PC-3 (cell line): ENCODE data around the gene KAZN. TPM values are rescaled to one million over a fixed set of nuclear protein-coding genes. Genes with fewer than 3 reads are reported as not detected.

Experiments
- ATAC-seq: fragments of 200-7000 bp; cut with Tn5 transposase; 2 replicates; pipeline ENCODE4 v1.9.1; 2020; ENCODE audit warnings: mild to moderate bottlenecking, moderate library complexity
- BruUV-seq: library from RNA; stranded (reverse); fragments of 400-500 nt; replicated peaks from 2 replicates; lab custom pipeline; 2021; lab: Mats Ljungman, UMichigan
- CTCF ChIA-PET: fragments of 300-600 bp; sonication (Branson Sonifier 250); formaldehyde crosslinking; loops from one replicate; lab custom pipeline; 2022; ENCODE audit warnings: antibody characterized with exemption; lab: Charles Lee
- POLR2A ChIA-PET: fragments of 300-600 bp; sonication (Branson Sonifier 250); formaldehyde crosslinking; loops from one replicate; lab custom pipeline; 2022; ENCODE audit warnings: antibody characterized with exemption; ENCODE audit not compliant: unreplicated experiment; lab: Charles Lee
- DNase-seq: peaks from one replicate; pipeline ENCODE4 v3.0.0-alpha.2; 2015
- H2AFZ ChIP-seq: fragments of 300-600 bp; sonication (generic); 2 replicates; pipeline ENCODE4 v1.6.0; 2016; ENCODE audit warnings: antibody characterized with exemption, low read length
- H3F3A ChIP-seq: fragments of 300-600 bp; sonication (generic); one replicate; pipeline ENCODE4 v1.6.0; 2017; ENCODE audit warnings: antibody characterized with exemption, low read length, control low read depth, mild to moderate bottlenecking; ENCODE audit not compliant: unreplicated experiment
- H3K27ac ChIP-seq: fragments of 300-600 bp; sonication (generic); 2 replicates; pipeline ENCODE4 v1.5.1; 2016; ENCODE audit warnings: mild to moderate bottlenecking, low read length
- H3K27me3 ChIP-seq: fragments of 300-600 bp; sonication (generic); 2 replicates; pipeline ENCODE4 v1.6.1; 2016; ENCODE audit warnings: low read length, mixed read lengths
- H3K36me3 ChIP-seq: fragments of 300-600 bp; sonication (generic); 2 replicates; pipeline ENCODE4 v1.6.1; 2016; ENCODE audit warnings: low read depth, mixed run types, low read length, mixed read lengths
- H3K4me1 ChIP-seq: fragments of 300-600 bp; sonication (generic); 2 replicates; pipeline ENCODE4 v1.5.1; 2016; ENCODE audit warnings: low read length; ENCODE audit not compliant: insufficient read depth
- H3K4me2 ChIP-seq: fragments of 300-600 bp; sonication (generic); 2 replicates; pipeline ENCODE4 v1.6.0; 2016; ENCODE audit warnings: low read length
- H3K4me3 ChIP-seq: fragments of 300-600 bp; sonication (generic); 2 replicates; pipeline ENCODE4 v1.5.1; 2016; ENCODE audit warnings: mild to moderate bottlenecking, low read length, mixed read lengths
- H3K79me2 ChIP-seq: fragments of 300-600 bp; sonication (generic); 2 replicates; pipeline ENCODE4 v1.6.1; 2017; ENCODE audit warnings: low read length, mixed read lengths
- H3K9ac ChIP-seq: fragments of 300-600 bp; sonication (generic); 2 replicates; pipeline ENCODE4 v1.6.0; 2016; ENCODE audit warnings: mild to moderate bottlenecking, low read length
- H3K9me2 ChIP-seq: fragments of 300-600 bp; sonication (generic); replicated peaks from 2 replicates; pipeline ENCODE4 v1.6.1; 2016; ENCODE audit warnings: mixed run types, low read length, mixed read lengths
- H3K9me3 ChIP-seq: fragments of 300-600 bp; sonication (generic); 2 replicates; pipeline ENCODE4 v1.6.1; 2016; ENCODE audit warnings: low read length, mixed read lengths
- H4K20me1 ChIP-seq: fragments of 300-600 bp; sonication (generic); 2 replicates; pipeline ENCODE4 v1.6.1; 2016; ENCODE audit warnings: low read length, mixed read lengths
- CTCF ChIP-seq: fragments of 300-600 bp; sonication (generic); conservative IDR thresholded peaks from 2 replicates; pipeline ENCODE4 v1.5.1; 2017; ENCODE audit warnings: antibody characterized with exemption, low read depth, mild to moderate bottlenecking, low read length
- EZH2 ChIP-seq: fragments of 300-600 bp; sonication (generic); IDR thresholded peaks from one replicate; pipeline ENCODE4 v1.6.1; 2017; ENCODE audit warnings: antibody characterized with exemption, mild to moderate bottlenecking, low read length; ENCODE audit not compliant: unreplicated experiment
- EZH2phosphoT487 ChIP-seq: fragments of 300-600 bp; sonication (generic); IDR thresholded peaks from 2 replicates; pipeline ENCODE4 v1.6.1; 2018; ENCODE audit warnings: mild to moderate bottlenecking, antibody characterized with exemption, low read length, borderline replicate concordance
- intact Hi-C: fragments of 100-400 bp; cut with micrococcal nuclease; formaldehyde crosslinking; loops from 2 replicates; pipeline ENCODE4 v1.9.0; 2023
- total RNA-seq: library from RNA; depleted of rRNA; stranded (reverse); fragments of >200 nt; gene quantifications from 2 replicates; pipeline ENCODE4 v1.2.3, GENCODE V29; 2014

The KAZN gene
- total RNA-seq, 1 experiment from 2014 or later: 2.0 TPM

DNA sequence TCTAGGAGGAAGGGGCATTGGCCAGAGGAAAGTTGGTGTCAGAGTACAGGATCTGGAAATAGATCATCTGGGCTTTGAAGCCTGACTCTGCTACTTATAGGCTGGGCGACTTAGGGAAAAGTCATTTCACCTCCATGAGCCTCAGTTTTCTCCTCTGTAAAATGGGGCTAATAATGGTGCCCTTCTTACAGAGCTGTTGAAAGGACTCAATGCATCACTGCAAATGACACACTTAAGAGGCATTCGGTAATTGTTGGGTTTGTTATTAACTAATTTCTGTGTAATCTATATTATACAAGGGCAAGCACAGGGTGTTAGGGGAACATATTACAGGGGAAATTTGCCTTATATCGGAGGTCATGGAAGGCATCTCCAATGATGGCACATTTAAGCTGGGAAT lies 96.1 kb downstream of the KAZN start:
- Histone ChIP-seq H4K20me1 (no peaks in the 10 kb centered on the region), H3K9ac (no peak overlapping the region), H2AFZ (no peak overlapping the region), H3F3A (no peaks in the 10 kb centered on the region), H3K9me3 (no peaks in the 10 kb centered on the region), H3K4me1 (peaks cover 13% of the 10 kb centered on the region), H3K27me3 (no peaks in the 10 kb centered on the region), H3K4me2 (no peak overlapping the region), H3K36me3 (no peaks in the 10 kb centered on the region), H3K79me2 (no peaks in the 10 kb centered on the region), H3K27ac (no peak overlapping the region), H3K4me3 (no peak overlapping the region), H3K9me2 (no peaks in the 10 kb centered on the region)
- TF ChIP-seq EZH2 (no peak), EZH2phosphoT487 (no peak), CTCF (no peak)
- ChIA-PET POLR2A (no interaction called here), CTCF (no interaction called here)
- DNase-seq (no peak), ATAC-seq (no peak)
- intact Hi-C loops: no loop called here
- no TSS peak for BruUV-seq

DNA sequence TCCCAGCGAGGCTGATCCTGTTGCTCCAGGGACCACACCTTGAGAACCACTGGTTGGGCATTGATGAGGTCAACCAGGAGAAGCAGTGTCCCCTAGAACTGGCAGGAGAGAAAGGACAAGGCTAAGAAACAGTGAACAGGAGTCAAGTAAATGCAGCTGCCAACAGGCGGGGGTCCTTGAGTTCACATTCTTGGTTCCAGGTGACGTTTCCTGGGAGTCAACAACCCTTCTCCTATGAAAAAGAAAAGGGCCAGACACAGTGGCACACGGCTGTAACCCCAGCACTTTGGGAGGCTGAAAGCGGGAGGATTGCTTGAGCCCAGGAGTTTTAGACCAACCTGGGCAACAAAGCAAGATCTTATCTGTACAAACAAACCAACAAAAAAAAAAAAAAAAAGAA lies 98.3 kb downstream of the KAZN start:
- ChIA-PET POLR2A (no interaction called here), CTCF (interaction anchor here (0.7 kb wide), 1 partner anchor 92 kb away, joined by 4 read pairs; no protein-coding TSS in a partner anchor)
- no peaks in the 10 kb centered on the region for H3K27me3 ChIP-seq
- ATAC-seq (no peak), DNase-seq (no peak)
- no peak overlapping the region for H3K4me2 ChIP-seq
- no peak overlapping the region for H2AFZ ChIP-seq
- H3K36me3 ChIP-seq: no peaks in the 10 kb centered on the region
- TF ChIP-seq EZH2: no peak
- TF ChIP-seq CTCF: no peak
- TF ChIP-seq EZH2phosphoT487: no peak
- H3K4me1 ChIP-seq: peaks cover 26% of the 10 kb centered on the region
- no peaks in the 10 kb centered on the region for H3K79me2 ChIP-seq
- H3K27ac ChIP-seq: no peak overlapping the region
- no peaks in the 10 kb centered on the region for H3F3A ChIP-seq
- H3K9me3 ChIP-seq: no peaks in the 10 kb centered on the region
- intact Hi-C loops: no loop called here
- no TSS peak for BruUV-seq
- H3K9me2 ChIP-seq: no peaks in the 10 kb centered on the region
- H3K4me3 ChIP-seq: no peak overlapping the region
- H4K20me1 ChIP-seq: no peaks in the 10 kb centered on the region
- H3K9ac ChIP-seq: no peak overlapping the region

GRCh38 chr1:14697353-14697752 lies 98.9 kb downstream of the KAZN start:
- H3K79me2 ChIP-seq: no peaks in the 10 kb centered on the region
- H3K27ac ChIP-seq: no peak overlapping the region
- DNase-seq: no peak
- H3K4me3 ChIP-seq: no peak overlapping the region
- POLR2A ChIA-PET: no interaction called here
- H2AFZ ChIP-seq: no peak overlapping the region
- no peaks in the 10 kb centered on the region for H3F3A ChIP-seq
- H3K9me3 ChIP-seq: no peaks in the 10 kb centered on the region
- H3K27me3 ChIP-seq: no peaks in the 10 kb centered on the region
- no peak for ATAC-seq
- BruUV-seq: no TSS peak
- CTCF ChIA-PET: no interaction called here
- peaks cover 26% of the 10 kb centered on the region for H3K4me1 ChIP-seq
- no peaks in the 10 kb centered on the region for H3K36me3 ChIP-seq
- H3K9ac ChIP-seq: no peak overlapping the region
- H4K20me1 ChIP-seq: no peaks in the 10 kb centered on the region
- H3K9me2 ChIP-seq: no peaks in the 10 kb centered on the region
- intact Hi-C loops: no loop called here
- TF ChIP-seq CTCF: no peak
- TF ChIP-seq EZH2: no peak
- no peak for TF ChIP-seq EZH2phosphoT487
- H3K4me2 ChIP-seq: no peak overlapping the region
